Neural cell (in vitro differentiated cells): Measurements from ENCODE around the gene GRIK3. TPM values are rescaled to one million over a fixed set of nuclear protein-coding genes. Genes with fewer than 3 reads are reported as not detected.

Experiments
- H2AFZ ChIP-seq: fragments of 200-600, 300-800 bp; sonication (generic), shearing (Covaris generic); 2 replicates; pipeline ENCODE4 v1.6.0; 2014; ENCODE audit warnings: low read depth, mild to moderate bottlenecking, antibody characterized with exemption, low read length, moderate library complexity
- H3F3A ChIP-seq: fragments of 200-600 bp; shearing (Covaris generic); 2 replicates; pipeline ENCODE4 v1.6.1; 2016; ENCODE audit warnings: mild to moderate bottlenecking, moderate library complexity, mixed read lengths, antibody characterized with exemption, low read length; ENCODE audit not compliant: insufficient read depth, poor library complexity, severe bottlenecking
- H3K27ac ChIP-seq: fragments of 200-600, 300-800 bp; sonication (generic), shearing (Covaris generic); 2 replicates; pipeline ENCODE4 v1.5.1; 2014; ENCODE audit warnings: mild to moderate bottlenecking, low read length, moderate library complexity
- H3K27me3 ChIP-seq: fragments of 300-800, 200-600 bp; sonication (generic), shearing (Covaris generic); 2 replicates; pipeline ENCODE4 v1.6.0; 2014; ENCODE audit warnings: mild to moderate bottlenecking, low read depth, low read length, moderate library complexity; ENCODE audit not compliant: insufficient read depth
- H3K36me3 ChIP-seq: fragments of 300-800, 200-600 bp; sonication (generic), shearing (Covaris generic); 2 replicates; pipeline ENCODE4 v1.5.1; 2014; ENCODE audit warnings: mild to moderate bottlenecking, antibody characterized with exemption, low read length, moderate library complexity; ENCODE audit not compliant: insufficient read depth
- H3K4me2 ChIP-seq: fragments of 300-800, 200-600 bp; sonication (generic), shearing (Covaris generic); 2 replicates; pipeline ENCODE4 v1.6.0; 2014; ENCODE audit warnings: mild to moderate bottlenecking, low read length
- H3K4me3 ChIP-seq: fragments of 300-800, 200-600 bp; sonication (generic), shearing (Covaris generic); 2 replicates; pipeline ENCODE4 v1.5.1; 2014; ENCODE audit warnings: mild to moderate bottlenecking, low read length, moderate library complexity
- H3K79me2 ChIP-seq: fragments of 200-600 bp; shearing (Covaris generic); replicated peaks from 2 replicates; pipeline ENCODE4 v1.6.0; 2014; ENCODE audit warnings: mild to moderate bottlenecking, low read length, moderate library complexity; ENCODE audit not compliant: insufficient read depth
- H3K9ac ChIP-seq: fragments of 300-800, 200-600 bp; sonication (generic), shearing (Covaris generic); 2 replicates; pipeline ENCODE4 v1.6.1; 2016; ENCODE audit warnings: mild to moderate bottlenecking, low read length, mixed read lengths
- H3K9me2 ChIP-seq: fragments of 200-600 bp; shearing (Covaris generic); 2 replicates; pipeline ENCODE4 v1.6.1; 2016; ENCODE audit warnings: mild to moderate bottlenecking, low read length, mixed read lengths; ENCODE audit not compliant: insufficient read depth
- H3K9me3 ChIP-seq: fragments of 200-600, 300-800 bp; sonication (generic), shearing (Covaris generic); 2 replicates; pipeline ENCODE4 v1.6.1; 2016; ENCODE audit warnings: mild to moderate bottlenecking, mixed run types, low read length, moderate library complexity, mixed read lengths
- H4K20me1 ChIP-seq: fragments of 200-600 bp; shearing (Covaris generic); 2 replicates; pipeline ENCODE4 v1.6.1; 2016; ENCODE audit warnings: mild to moderate bottlenecking, mixed run types; ENCODE audit not compliant: insufficient read depth
- CTCF ChIP-seq: fragments of 450-650 bp; IDR thresholded peaks from 2 replicates; pipeline ENCODE4 v1.5.1; 2014; ENCODE audit warnings: antibody characterized with exemption, mild to moderate bottlenecking, moderate library complexity; ENCODE audit not compliant: poor library complexity, severe bottlenecking
- EP300 ChIP-seq: fragments of 450-650 bp; conservative IDR thresholded peaks from 2 replicates; pipeline ENCODE4 v1.6.1; 2014; ENCODE audit warnings: antibody characterized with exemption, mild to moderate bottlenecking, moderate library complexity; ENCODE audit not compliant: poor library complexity, severe bottlenecking
- EZH2 ChIP-seq: fragments of 200-600, 300-800 bp; shearing (Covaris generic), sonication (generic); IDR thresholded peaks from 2 replicates; pipeline ENCODE4 v1.6.1; 2014; ENCODE audit warnings: antibody characterized with exemption, low read length, borderline replicate concordance, mild to moderate bottlenecking; ENCODE audit not compliant: insufficient read depth, poor library complexity, severe bottlenecking
- MXI1 ChIP-seq: fragments of 450-650 bp; conservative IDR thresholded peaks from 2 replicates; pipeline ENCODE4 v1.6.1; 2014; ENCODE audit warnings: antibody characterized with exemption, mild to moderate bottlenecking; ENCODE audit not compliant: poor library complexity, severe bottlenecking
- POLR2AphosphoS5 ChIP-seq: IDR thresholded peaks from 2 replicates; pipeline ENCODE4 v1.6.1; 2012
- RAD21 ChIP-seq: fragments of 450-650 bp; conservative IDR thresholded peaks from 2 replicates; pipeline ENCODE4 v1.6.1; 2014; ENCODE audit warnings: antibody characterized with exemption, mild to moderate bottlenecking, moderate library complexity
- REST ChIP-seq: IDR thresholded peaks from 2 replicates; pipeline ENCODE4 v1.6.1; 2012; ENCODE audit warnings: borderline replicate concordance
- SMC3 ChIP-seq: fragments of 450-650 bp; conservative IDR thresholded peaks from 2 replicates; pipeline ENCODE4 v1.6.1; 2014; ENCODE audit warnings: antibody characterized with exemption, mild to moderate bottlenecking, moderate library complexity; ENCODE audit not compliant: poor library complexity
- TAF1 ChIP-seq: IDR thresholded peaks from 2 replicates; pipeline ENCODE4 v1.6.1; 2012; ENCODE audit warnings: low read depth
- polyA plus RNA-seq: library from polyadenylated mRNA; depleted of rRNA; stranded (reverse); fragments of >200 nt; gene quantifications from 2 replicates; pipeline ENCODE4 v1.2.3, GENCODE V29; 2014

Gene GRIK3
- polyA plus RNA-seq, 1 donor from 2014 or later, result 5.0 TPM

GRCh38 chr1:36851087-36851486 is 183.2 kb downstream of the GRIK3 start:
- no peak overlapping the region for H3K4me2 ChIP-seq
- no peak for TF ChIP-seq CTCF
- no peak for TF ChIP-seq RAD21
- TF ChIP-seq EP300, result no peak
- TF ChIP-seq MXI1, result no peak
- TF ChIP-seq EZH2, result no peak
- no peak for TF ChIP-seq POLR2AphosphoS5
- no peak for TF ChIP-seq REST
- TF ChIP-seq TAF1, result no peak
- no peak for TF ChIP-seq SMC3

GRCh38 chr1:36849956-36850355 is 184.4 kb downstream of the GRIK3 start:
- H3K9me2 ChIP-seq, result no peaks in the 10 kb centered on the region
- no peaks in the 10 kb centered on the region for H4K20me1 ChIP-seq
- H3K9me3 ChIP-seq, result no peaks in the 10 kb centered on the region
- no peak overlapping the region for H3K4me3 ChIP-seq
- H3K36me3 ChIP-seq, result no peaks in the 10 kb centered on the region
- H2AFZ ChIP-seq, result no peak overlapping the region
- H3K27ac ChIP-seq, result no peak overlapping the region
- no peaks in the 10 kb centered on the region for H3K79me2 ChIP-seq
- H3K4me2 ChIP-seq, result no peak overlapping the region
- no peaks in the 10 kb centered on the region for H3K27me3 ChIP-seq
- H3F3A ChIP-seq, result no peaks in the 10 kb centered on the region
- TF ChIP-seq EP300 (no peak), POLR2AphosphoS5 (no peak), TAF1 (no peak), MXI1 (no peak), RAD21 (no peak), REST (no peak)
- no peak overlapping the region for H3K9ac ChIP-seq

More at GRCh38 chr1:36851087-36851486, 183.2 kb downstream of the GRIK3 start:
- H3K27me3 ChIP-seq, result no peaks in the 10 kb centered on the region
- no peaks in the 10 kb centered on the region for H3K9me3 ChIP-seq
- H3K27ac ChIP-seq, result no peak overlapping the region
- H4K20me1 ChIP-seq, result no peaks in the 10 kb centered on the region
- H3K9me2 ChIP-seq, result no peaks in the 10 kb centered on the region
- H3K9ac ChIP-seq, result no peak overlapping the region
- no peak overlapping the region for H3K4me3 ChIP-seq
- H3K79me2 ChIP-seq, result no peaks in the 10 kb centered on the region
- H2AFZ ChIP-seq, result no peak overlapping the region
- H3K36me3 ChIP-seq, result no peaks in the 10 kb centered on the region
- no peaks in the 10 kb centered on the region for H3F3A ChIP-seq
